Measurements from ENCODE around the gene TMPRSS4. TPM values are rescaled to one million over a fixed set of nuclear protein-coding genes. Genes with fewer than 3 reads are reported as not detected.

Gene TMPRSS4
- total RNA-seq, 2 experiments from 2014 or later: not detected

DNA sequence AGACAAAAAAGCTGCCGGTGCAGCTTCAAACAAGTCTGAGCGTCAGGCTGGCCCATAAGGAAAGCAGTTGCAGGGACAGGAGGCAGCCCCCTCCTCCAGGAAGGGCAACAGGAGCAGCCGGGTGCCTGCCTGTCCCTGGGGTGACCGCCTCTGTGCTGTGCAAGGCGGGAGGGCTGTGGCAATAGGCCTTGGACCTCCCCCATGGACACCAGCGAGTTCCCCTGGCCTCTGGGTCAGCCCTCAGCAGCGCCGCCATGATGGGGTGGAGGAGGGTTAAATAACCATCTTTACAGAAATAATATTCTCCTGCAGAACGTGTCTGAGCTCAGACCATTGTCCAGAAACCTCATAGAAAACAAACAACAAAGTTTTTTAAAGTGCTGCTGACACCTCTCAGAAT lies 3.3 kb upstream of the TMPRSS4 start:
- Histone ChIP-seq H3K27me3 (ENCODE audit: control insufficient read depth in 1 of 2, insufficient read depth in 2 of 2, low read length in 2 of 2) (peaks cover 0 to 3% of the 10 kb centered on the region in 2 experiments), H3K36me3 (ENCODE audit: insufficient read depth, low read length) (no peaks in the 10 kb centered on the region), H3K27ac (ENCODE audit: low read depth in 1 of 2, low read length in 2 of 2) (no peak overlapping the region), H3K4me1 (ENCODE audit: insufficient read depth, low read length) (peaks cover 1% of the 10 kb centered on the region), H3K4me3 (ENCODE audit: low read length) (no peak overlapping the region), H3K9me3 (ENCODE audit: control insufficient read depth in 1 of 2, insufficient read depth in 1 of 2, low read length in 2 of 2) (no peaks in the 10 kb centered on the region)
- Mint-ChIP-seq H3K9me3 (no peaks in the 10 kb centered on the region), H3K4me3 (no peak overlapping the region), H3K36me3 (ENCODE audit: low read depth) (no peaks in the 10 kb centered on the region), H3K27ac (no peak overlapping the region), H3K4me1 (ENCODE audit: low read depth) (no peaks in the 10 kb centered on the region), H3K27me3 (no peaks in the 10 kb centered on the region)
- ChIA-PET CTCF (no interaction called here), POLR2A (no interaction called here)
- TF ChIP-seq, protein P1, sequence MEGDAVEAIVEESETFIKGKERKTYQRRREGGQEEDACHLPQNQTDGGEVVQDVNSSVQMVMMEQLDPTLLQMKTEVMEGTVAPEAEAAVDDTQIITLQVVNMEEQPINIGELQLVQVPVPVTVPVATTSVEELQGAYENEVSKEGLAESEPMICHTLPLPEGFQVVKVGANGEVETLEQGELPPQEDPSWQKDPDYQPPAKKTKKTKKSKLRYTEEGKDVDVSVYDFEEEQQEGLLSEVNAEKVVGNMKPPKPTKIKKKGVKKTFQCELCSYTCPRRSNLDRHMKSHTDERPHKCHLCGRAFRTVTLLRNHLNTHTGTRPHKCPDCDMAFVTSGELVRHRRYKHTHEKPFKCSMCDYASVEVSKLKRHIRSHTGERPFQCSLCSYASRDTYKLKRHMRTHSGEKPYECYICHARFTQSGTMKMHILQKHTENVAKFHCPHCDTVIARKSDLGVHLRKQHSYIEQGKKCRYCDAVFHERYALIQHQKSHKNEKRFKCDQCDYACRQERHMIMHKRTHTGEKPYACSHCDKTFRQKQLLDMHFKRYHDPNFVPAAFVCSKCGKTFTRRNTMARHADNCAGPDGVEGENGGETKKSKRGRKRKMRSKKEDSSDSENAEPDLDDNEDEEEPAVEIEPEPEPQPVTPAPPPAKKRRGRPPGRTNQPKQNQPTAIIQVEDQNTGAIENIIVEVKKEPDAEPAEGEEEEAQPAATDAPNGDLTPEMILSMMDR (IDR thresholded peaks at IDR 0.05): no peak
- intact Hi-C loops (cut with DNase I, micrococcal nuclease): no loop called here
- ATAC-seq (ENCODE audit: poor library complexity) (no peak), DNase-seq (no peak)

DNA sequence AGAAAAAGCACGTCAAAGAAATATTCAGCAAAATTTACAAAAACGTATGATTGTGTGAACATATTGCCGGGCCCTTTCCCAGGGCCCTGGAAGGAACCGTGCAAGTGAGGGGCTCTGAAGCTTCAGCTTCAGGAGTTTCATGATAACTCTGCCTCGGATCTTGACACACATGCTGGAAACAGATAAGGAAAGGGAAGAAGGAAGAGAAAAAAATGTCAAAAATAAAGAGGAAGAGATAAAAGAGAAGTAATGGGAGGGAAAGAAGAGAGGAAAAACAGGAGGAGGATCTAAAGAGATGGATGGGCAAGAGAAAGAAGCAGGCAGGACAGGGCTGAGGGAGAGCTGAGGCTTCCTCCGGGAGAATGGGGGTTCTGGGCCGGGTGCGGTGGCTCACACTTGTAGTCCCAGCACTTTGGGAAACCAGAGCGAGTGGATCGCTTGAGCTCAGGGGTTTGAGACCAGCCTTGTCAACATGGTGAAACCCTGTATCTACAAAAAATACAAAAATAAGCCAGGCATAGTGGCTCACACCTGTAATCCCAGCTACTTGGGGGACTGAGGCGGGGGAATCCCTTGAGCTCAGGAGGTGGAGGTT lies 2.7 kb upstream of the TMPRSS4 start:
- POLR2A ChIA-PET: no interaction called here

DNA sequence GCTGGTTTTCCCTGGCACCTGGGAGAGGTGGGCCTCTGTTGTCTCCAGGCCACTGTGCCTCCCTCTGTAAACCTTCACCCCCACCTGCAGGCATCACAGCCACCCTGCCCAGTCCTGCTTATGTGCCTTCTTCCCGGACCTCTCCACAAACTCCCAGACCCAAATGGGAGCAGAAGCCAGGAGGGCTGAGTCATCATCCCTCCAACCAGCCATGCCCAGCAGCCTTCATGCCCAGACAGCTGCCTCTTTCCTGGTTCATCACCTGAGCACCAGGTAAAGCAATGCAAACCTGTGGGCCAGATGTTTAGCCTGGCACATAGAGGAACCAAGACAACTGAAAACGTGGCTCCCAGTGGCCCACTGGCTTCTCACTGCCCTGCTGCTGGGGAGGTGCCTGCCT lies 2.1 kb upstream of the TMPRSS4 start:
- DNase-seq (no peak), ATAC-seq (ENCODE audit: poor library complexity) (no peak)
- H3K36me3 ChIP-seq (ENCODE audit: insufficient read depth, low read length): no peaks in the 10 kb centered on the region
- no peaks in the 10 kb centered on the region for H3K9me3 Mint-ChIP-seq
- H3K4me3 Mint-ChIP-seq: no peak overlapping the region
- peaks cover 0 to 3% of the 10 kb centered on the region in 2 experiments for H3K27me3 ChIP-seq (ENCODE audit: control insufficient read depth in 1 of 2, insufficient read depth in 2 of 2, low read length in 2 of 2)
- H3K27ac Mint-ChIP-seq: no peak overlapping the region
- intact Hi-C loops (cut with DNase I, micrococcal nuclease): no loop called here
- TF ChIP-seq, protein P1 (IDR thresholded peaks at IDR 0.05): no peak
- no peak overlapping the region for H3K4me3 ChIP-seq (ENCODE audit: low read length)
- ChIA-PET POLR2A (no interaction called here), CTCF (no interaction called here)
- no peaks in the 10 kb centered on the region for H3K4me1 Mint-ChIP-seq (ENCODE audit: low read depth)
- no peaks in the 10 kb centered on the region for H3K36me3 Mint-ChIP-seq (ENCODE audit: low read depth)
- no peak overlapping the region for H3K27ac ChIP-seq (ENCODE audit: low read depth in 1 of 2, low read length in 2 of 2)
- no peaks in the 10 kb centered on the region for H3K9me3 ChIP-seq (ENCODE audit: control insufficient read depth in 1 of 2, insufficient read depth in 1 of 2, low read length in 2 of 2)
- H3K4me1 ChIP-seq (ENCODE audit: insufficient read depth, low read length): peaks cover 8% of the 10 kb centered on the region
- H3K27me3 Mint-ChIP-seq: no peaks in the 10 kb centered on the region

More for the DNA sequence above, 2.7 kb upstream of the TMPRSS4 start:
- Mint-ChIP-seq H3K27ac (no peak overlapping the region), H3K36me3 (ENCODE audit: low read depth) (no peaks in the 10 kb centered on the region), H3K9me3 (no peaks in the 10 kb centered on the region), H3K27me3 (no peaks in the 10 kb centered on the region), H3K4me1 (ENCODE audit: low read depth) (no peaks in the 10 kb centered on the region), H3K4me3 (no peak overlapping the region)
- no peak overlapping the region for H3K27ac ChIP-seq (ENCODE audit: low read depth in 1 of 2, low read length in 2 of 2)
- intact Hi-C loops (cut with DNase I, micrococcal nuclease): no loop called here
- no peaks in the 10 kb centered on the region for H3K36me3 ChIP-seq (ENCODE audit: insufficient read depth, low read length)
- H3K4me3 ChIP-seq (ENCODE audit: low read length): no peak overlapping the region
- H3K27me3 ChIP-seq (ENCODE audit: control insufficient read depth in 1 of 2, insufficient read depth in 2 of 2, low read length in 2 of 2): peaks cover 0 to 3% of the 10 kb centered on the region in 2 experiments
- TF ChIP-seq, protein P1 (IDR thresholded peaks at IDR 0.05): no peak
- no peak for DNase-seq
- ATAC-seq (ENCODE audit: poor library complexity): no peak
- H3K9me3 ChIP-seq (ENCODE audit: control insufficient read depth in 1 of 2, insufficient read depth in 1 of 2, low read length in 2 of 2): no peaks in the 10 kb centered on the region
- H3K4me1 ChIP-seq (ENCODE audit: insufficient read depth, low read length): peaks cover 7% of the 10 kb centered on the region
- CTCF ChIA-PET: no interaction called here

Measured in CD4-positive, alpha-beta T cell (primary cell).